ENCODE data around the gene FN1.

- TF ChIP-seq POLR2A (IDR thresholded peaks at IDR 0.05) (no peak), POLR2AphosphoS5 (IDR thresholded peaks at IDR 0.05) (no peak)
- TF ChIP-seq, protein P1, sequence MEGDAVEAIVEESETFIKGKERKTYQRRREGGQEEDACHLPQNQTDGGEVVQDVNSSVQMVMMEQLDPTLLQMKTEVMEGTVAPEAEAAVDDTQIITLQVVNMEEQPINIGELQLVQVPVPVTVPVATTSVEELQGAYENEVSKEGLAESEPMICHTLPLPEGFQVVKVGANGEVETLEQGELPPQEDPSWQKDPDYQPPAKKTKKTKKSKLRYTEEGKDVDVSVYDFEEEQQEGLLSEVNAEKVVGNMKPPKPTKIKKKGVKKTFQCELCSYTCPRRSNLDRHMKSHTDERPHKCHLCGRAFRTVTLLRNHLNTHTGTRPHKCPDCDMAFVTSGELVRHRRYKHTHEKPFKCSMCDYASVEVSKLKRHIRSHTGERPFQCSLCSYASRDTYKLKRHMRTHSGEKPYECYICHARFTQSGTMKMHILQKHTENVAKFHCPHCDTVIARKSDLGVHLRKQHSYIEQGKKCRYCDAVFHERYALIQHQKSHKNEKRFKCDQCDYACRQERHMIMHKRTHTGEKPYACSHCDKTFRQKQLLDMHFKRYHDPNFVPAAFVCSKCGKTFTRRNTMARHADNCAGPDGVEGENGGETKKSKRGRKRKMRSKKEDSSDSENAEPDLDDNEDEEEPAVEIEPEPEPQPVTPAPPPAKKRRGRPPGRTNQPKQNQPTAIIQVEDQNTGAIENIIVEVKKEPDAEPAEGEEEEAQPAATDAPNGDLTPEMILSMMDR (IDR thresholded peaks at IDR 0.05) = no peak
Observed at GRCh38 chr2:215465256-215465655, 29.4 kb upstream of the FN1 start.

All from prostate gland (tissue), 2 donors.